HCT116 (cell line): Measurements from ENCODE around the gene DCAF11. TPM values are rescaled to one million over a fixed set of nuclear protein-coding genes. Genes with fewer than 3 reads are reported as not detected.

Experiments used
- ATAC-seq: fragments of 200-7000 bp; cut with Tn5 transposase; 2 replicates; pipeline ENCODE4 v1.9.1; 2020; ENCODE audit warnings: mild to moderate bottlenecking, moderate library complexity
- BruUV-seq: library from RNA; stranded (reverse); fragments of 400-500 nt; replicated peaks from 2 replicates; lab custom pipeline; 2021; lab: Mats Ljungman, UMichigan
- CTCF ChIA-PET: fragments of 300-600 bp; sonication (Branson Sonifier 250); formaldehyde crosslinking; loops from one replicate; lab custom pipeline; 2021; ENCODE audit warnings: antibody characterized with exemption; lab: Charles Lee
- POLR2A ChIA-PET: fragments of 300-600, 350-600 bp; sonication (Branson Sonifier 250); formaldehyde crosslinking; loops from one replicate; lab custom pipeline; 2021; ENCODE audit warnings: antibody characterized with exemption; lab: Charles Lee
- RAD21 ChIA-PET, 2 experiments: fragments of 300-600 bp; sonication (Branson Sonifier 250); formaldehyde crosslinking; loops; one replicate each; lab custom pipeline; 2023; ENCODE audit warnings: low total read pairs in 2 of 2; ENCODE audit not compliant: uncharacterized antibody in 2 of 2, unreplicated experiment in 2 of 2, low non-redundant PET in 1 of 2; lab: Charles Lee
- DNase-seq: peaks from one replicate; pipeline ENCODE4 v3.0.0-alpha.2; 2010; ENCODE audit warnings: low read depth, low spot score
- H2AFZ ChIP-seq: fragments of 200-600 bp; shearing (Covaris generic), sonication (generic); 2 replicates; pipeline ENCODE4 v1.6.1; 2017; ENCODE audit warnings: low read depth, mixed run types, mixed read lengths, antibody characterized with exemption, low read length; ENCODE audit not compliant: poor library complexity, severe bottlenecking
- H3K27ac ChIP-seq: 2 replicates; pipeline ENCODE4 v1.5.1; 2012; ENCODE audit warnings: low read depth, low read length
- H3K27me3 ChIP-seq: fragments of 200-600 bp; sonication (generic); 2 replicates; pipeline ENCODE4 v1.6.1; 2016; ENCODE audit warnings: mixed run types, low read length, mixed read lengths; ENCODE audit not compliant: insufficient read depth
- H3K36me3 ChIP-seq, 2 experiments: fragments of 200-500 bp in 1 of 2; fragments of 200-600 bp in 1 of 2; sonication (Bioruptor generic) in 1 of 2; sonication (generic) in 1 of 2; 2 replicates each; pipeline versions ENCODE4 v1.5.1 to v1.6.1; 2014 to 2016; ENCODE audit warnings: low read length in 2 of 2, inconsistent platforms in 1 of 2, mixed read lengths in 1 of 2, mixed run types in 1 of 2; ENCODE audit not compliant: insufficient read depth in 2 of 2, control insufficient read depth in 1 of 2
- H3K4me1 ChIP-seq, 2 experiments: fragments of 200-600 bp in 1 of 2; sonication (generic) in 1 of 2; 2 replicates each; pipeline versions ENCODE4 v1.5.1 to v1.6.1; 2012 to 2017; ENCODE audit warnings: low read length in 2 of 2, inconsistent platforms in 1 of 2, mild to moderate bottlenecking in 1 of 2, mixed read lengths in 1 of 2, mixed run types in 1 of 2, moderate library complexity in 1 of 2; ENCODE audit not compliant: insufficient read depth in 2 of 2, control insufficient read depth in 1 of 2
- H3K4me2 ChIP-seq: fragments of 200-600 bp; sonication (generic); 2 replicates; pipeline ENCODE4 v1.6.1; 2017; ENCODE audit warnings: mixed run types, low read length, mixed read lengths
- H3K4me3 ChIP-seq, 2 experiments: fragments of 200-600 bp in 1 of 2; sonication (generic) in 1 of 2; replicated peaks in 1 of 2; 2 replicates each; pipeline ENCODE4 v1.5.1; 2011 to 2016; ENCODE audit warnings: low read length in 2 of 2, control low read depth in 1 of 2, low read depth in 1 of 2, mild to moderate bottlenecking in 1 of 2, mixed read lengths in 1 of 2, mixed run types in 1 of 2
- H3K79me2 ChIP-seq: fragments of 200-600 bp; sonication (generic); 2 replicates; pipeline ENCODE4 v1.6.1; 2017; ENCODE audit warnings: mild to moderate bottlenecking, mixed run types, low read length, moderate library complexity, mixed read lengths; ENCODE audit not compliant: insufficient read depth
- H3K9ac ChIP-seq: fragments of 200-600 bp; sonication (generic); 2 replicates; pipeline ENCODE4 v1.6.1; 2016; ENCODE audit warnings: low read length, mixed read lengths
- H3K9me2 ChIP-seq: fragments of 200-600 bp; sonication (generic), shearing (Covaris generic); 2 replicates; pipeline ENCODE4 v1.6.1; 2017; ENCODE audit warnings: mixed run types, mild to moderate bottlenecking, moderate library complexity; ENCODE audit not compliant: insufficient read depth
- H3K9me3 ChIP-seq, 2 experiments: fragments of 200-500 bp in 1 of 2; fragments of 200-600 bp in 1 of 2; sonication (Bioruptor generic) in 1 of 2; sonication (generic) in 1 of 2; 2 replicates each; pipeline ENCODE4 v1.6.1; 2014 to 2017; ENCODE audit warnings: low read length in 2 of 2, mixed read lengths in 2 of 2, inconsistent platforms in 1 of 2, low read depth in 1 of 2, mild to moderate bottlenecking in 1 of 2, mixed run types in 1 of 2, moderate library complexity in 1 of 2; ENCODE audit not compliant: control insufficient read depth in 1 of 2, insufficient read depth in 1 of 2
- H4K20me1 ChIP-seq: fragments of 200-600 bp; sonication (generic), shearing (Covaris generic); 2 replicates; pipeline ENCODE4 v1.6.1; 2017; ENCODE audit warnings: mixed run types, mild to moderate bottlenecking, moderate library complexity; ENCODE audit not compliant: insufficient read depth
- ATF3 ChIP-seq: IDR thresholded peaks from 2 replicates; pipeline ENCODE4 v1.6.1; 2012
- CBX3 ChIP-seq: IDR thresholded peaks from 2 replicates; pipeline ENCODE4 v1.6.1; 2012; ENCODE audit warnings: low read depth
- CEBPB ChIP-seq: IDR thresholded peaks from 2 replicates; pipeline ENCODE4 v1.6.1; 2012; ENCODE audit warnings: low read depth
- CTCF ChIP-seq, 3 experiments: fragments of 200-600 bp in 1 of 3; sonication (generic) in 1 of 3; IDR thresholded peaks in 2 of 3; conservative IDR thresholded peaks in 1 of 3; 2 replicates each; pipeline ENCODE4 v1.5.1; 2012 to 2017; ENCODE audit warnings: low read depth in 2 of 3, low read length in 2 of 3, antibody characterized with exemption in 1 of 3, borderline replicate concordance in 1 of 3, control low read depth in 1 of 3, mild to moderate bottlenecking in 1 of 3, mixed read lengths in 1 of 3, mixed run types in 1 of 3, moderate library complexity in 1 of 3; ENCODE audit not compliant: insufficient read depth in 1 of 3
- EGR1 ChIP-seq: IDR thresholded peaks from 2 replicates; pipeline ENCODE4 v1.6.1; 2012; ENCODE audit warnings: low read depth
- POLR2A ChIP-seq: IDR thresholded peaks from 2 replicates; pipeline ENCODE4 v1.7.0; 2011; ENCODE audit warnings: borderline replicate concordance; ENCODE audit not compliant: insufficient read depth, insufficient read length; ENCODE audit errors: extremely low read depth
- REST ChIP-seq: IDR thresholded peaks from 2 replicates; pipeline ENCODE4 v1.6.1; 2012; ENCODE audit warnings: low read depth
- SIN3A ChIP-seq: IDR thresholded peaks from 2 replicates; pipeline ENCODE4 v1.6.1; 2012; ENCODE audit warnings: low read depth
- ZFX ChIP-seq: fragments of 450-650 bp; IDR thresholded peaks from 2 replicates; pipeline ENCODE4 v1.6.1; 2017
- intact Hi-C: fragments of 100-400 bp; cut with micrococcal nuclease; formaldehyde crosslinking; loops from 2 replicates; pipeline ENCODE4 v1.10.0; 2022
- total RNA-seq: library from RNA; stranded (reverse); gene quantifications from one replicate; pipeline ENCODE4 v1.2.1, GENCODE V29; 2021; ENCODE audit not compliant: unreplicated experiment

Gene DCAF11
- total RNA-seq, 1 experiment from 2014 or later, result 47.5 TPM

- Histone ChIP-seq H3K4me2 (no peak overlapping the region), H3K27me3 (no peaks in the 10 kb centered on the region), H3K9me3 (no peaks in the 10 kb centered on the region)
- TF ChIP-seq CTCF (IDR thresholded peaks at IDR 0.05 in 2 of 3, conservative IDR thresholded peaks at IDR 0.05 in 1 of 3; ENCODE audit: borderline replicate concordance in 1 of 3, insufficient read depth in 1 of 3, low read depth in 2 of 3, low read length in 2 of 3) (no peak), POLR2A (no peak), SIN3A (no peak), ATF3 (no peak), REST (no peak), ZFX (no peak), CBX3 (no peak), EGR1 (no peak), CEBPB (no peak)
- TF ChIP-seq, all 23 proteins: peak for 0
- no peak overlapping the region for H3K9ac ChIP-seq
- no peaks in the 10 kb centered on the region for H4K20me1 ChIP-seq
- H3K9me2 ChIP-seq, result no peaks in the 10 kb centered on the region
- ChIA-PET CTCF (interaction anchor here (1.3 kb wide), 1 partner anchor 18 kb away, joined by 3 read pairs; the partner anchor contains the start of genes DCAF11 and NRL), RAD21 (no interaction called here), POLR2A (interaction anchor here (3.5 kb wide), 1 partner anchor 19 kb away, joined by 32 read pairs; the partner anchor contains the start of genes DCAF11 and NRL)
- H3K36me3 ChIP-seq, result peaks cover 3 to 5% of the 10 kb centered on the region in 2 experiments; a peak in 2 of 4 replicates
- no peak overlapping the region for H2AFZ ChIP-seq
- no peak for ATAC-seq
- no peak for DNase-seq
- BruUV-seq, result no TSS peak
- no peak overlapping the region for H3K4me3 ChIP-seq
- H3K4me1 ChIP-seq, result peaks cover 11 to 23% of the 10 kb centered on the region in 2 experiments; a peak in 3 of 4 replicates
- no peak overlapping the region for H3K27ac ChIP-seq
- intact Hi-C loops, result no loop called here
- peaks cover 9% of the 10 kb centered on the region; the same call in 1 of the 2 replicates for H3K79me2 ChIP-seq
Measured at GRCh38 chr14:24132976-24133375, 18.4 kb downstream of the DCAF11 start.
